Spleen (tissue), 11 donors: ENCODE results near the gene CASP6. TPM values are rescaled to one million over a fixed set of nuclear protein-coding genes. Genes with fewer than 3 reads are reported as not detected.
A peak's percentile ranks its signal among the peaks of the same experiment; 100 is the strongest.

Experiments
- DNase-seq: peaks from one replicate; pipeline ENCODE4 v3.0.0-alpha.2; 2020
- H3K27ac ChIP-seq, 8 donors: fragments of 200-600 bp; sonication (generic) in 7 of 8; 1 replicate in 4 of 8; 2 replicates in 4 of 8; pipeline versions ENCODE4 v1.5.0 to v1.8.0; 2016 to 2021; ENCODE audit warnings: inconsistent platforms in 4 of 8, mild to moderate bottlenecking in 4 of 8, moderate library complexity in 1 of 8
- H3K27me3 ChIP-seq, 7 donors: fragments of 200-600 bp; sonication (generic) in 6 of 7; replicated peaks in 1 of 7; 1 replicate in 4 of 7; 2 replicates in 3 of 7; pipeline versions ENCODE4 v1.5.0 to v1.8.0; 2016 to 2021; ENCODE audit warnings: inconsistent platforms in 3 of 7, mild to moderate bottlenecking in 1 of 7
- H3K36me3 ChIP-seq, 6 donors: fragments of 200-600 bp; sonication (generic) in 5 of 6; 1 replicate in 4 of 6; 2 replicates in 2 of 6; pipeline versions ENCODE4 v1.5.0 to v1.8.0; 2016 to 2021; ENCODE audit warnings: inconsistent platforms in 2 of 6
- H3K4me1 ChIP-seq, 6 donors: fragments of 200-600 bp; sonication (generic) in 5 of 6; 1 replicate in 3 of 6; 2 replicates in 3 of 6; pipeline versions ENCODE4 v1.5.0 to v1.8.0; 2016 to 2021; ENCODE audit warnings: inconsistent platforms in 3 of 6
- H3K4me3 ChIP-seq, 8 donors: fragments of 200-600 bp; sonication (generic) in 7 of 8; 1 replicate in 4 of 8; 2 replicates in 4 of 8; pipeline versions ENCODE4 v1.5.0 to v1.8.0; 2016 to 2021; ENCODE audit warnings: inconsistent platforms in 4 of 8, mild to moderate bottlenecking in 4 of 8, moderate library complexity in 2 of 8
- H3K9me3 ChIP-seq, 8 donors: fragments of 200-600 bp; sonication (generic) in 7 of 8; 1 replicate in 4 of 8; 2 replicates in 4 of 8; pipeline versions ENCODE4 v1.5.0 to v1.8.0; 2016 to 2021; ENCODE audit warnings: inconsistent platforms in 4 of 8
- CTCF ChIP-seq, 11 experiments: fragments of 200-600 bp in 7 of 11; fragments of 450-650 bp in 4 of 11; sonication (generic) in 4 of 11; IDR thresholded peaks in 8 of 11; conservative IDR thresholded peaks in 3 of 11; 1 replicate in 7 of 11; 2 replicates in 4 of 11; pipeline versions ENCODE4 v1.4.0 to v1.8.0; 2016 to 2021; ENCODE audit warnings: antibody characterized with exemption in 11 of 11, inconsistent platforms in 4 of 11, mild to moderate bottlenecking in 1 of 11
- POLR2A ChIP-seq, 3 donors: fragments of 450-650 bp; IDR thresholded peaks; one replicate each; pipeline ENCODE4 v1.5.1; 2017; ENCODE audit warnings: antibody characterized with exemption in 3 of 3, mild to moderate bottlenecking in 1 of 3
- POLR2AphosphoS5 ChIP-seq, 3 donors: sonication (generic); formaldehyde crosslinking; IDR thresholded peaks; one replicate each; pipeline ENCODE4 v1.5.1; 2017; ENCODE audit warnings: antibody characterized with exemption in 3 of 3
- WGBS, 5 donors: extraction: QIAGEN DNeasy Blood & Tissue Kit in 3 of 5; methylation state at CpG; one replicate each; pipeline versions ENCODE4 v1.1.5 to v1.1.7; 2013 to 2018; 5-methylcytosine and 5-hydroxymethylcytosine counted together
- intact Hi-C: fragments of 100-400 bp; cut with DNase I; formaldehyde crosslinking; loops from one replicate; pipeline ENCODE4 v1.15.0; 2023; ENCODE audit warnings: low total_unique reads
- polyA plus RNA-seq, 3 donors: library from polyadenylated mRNA; stranded (reverse); fragments of 200-250 nt; gene quantifications; one replicate each; pipeline ENCODE4 v1.2.1, GENCODE V29; 2013
- small RNA-seq, 4 donors: library from RNA; depleted of rRNA; stranded (forward); fragments of <200 nt; gene quantifications; one replicate each; pipeline ENCODE3, GENCODE V24; 2016
- total RNA-seq, 7 donors: library from RNA; depleted of rRNA in 3 of 7; stranded (reverse); fragments of >200 nt in 3 of 7; fragmentation: NEBNext Ultra II Directional in 4 of 7; extraction: Animal tissue kit (Norgen Biotek cat#: 25700) in 4 of 7; gene quantifications; one replicate each; pipeline versions ENCODE4 v1.1.0 to v1.2.1, GENCODE V29; 2016 to 2021
- donor health status: healthy with polysubstance abuse.
- donor health status: DM: no; HTN: no; CAD: no; lungs with moderate emphysema.
- donor health status: DM: no; HTN: no; CAD: no.
- donor health status: Bipolar disorder and iron deficiency.
- donor health status: healthy.
- donor health status: DM: no; HTN: no; CAD: no.
- donor health status: DM: yes; HTN: yes; CAD: no.

The CASP6 gene
- total and polyA plus RNA-seq, 10 donors, result 7.7 to 34.5 (median 14.6) TPM

GRCh38 chr4:109645874-109646710, 57.2 kb downstream of the CASP6 start:
- Histone ChIP-seq H3K9me3 (peaks cover 0 to 9% (median 9%) of the 10 kb centered on the region in 8 donors), H3K27ac (peak overlapping the region in 3 of 8 donors; percentile 19 to 76 (median 30)), H3K27me3 (no peaks in the 10 kb centered on the region), H3K4me3 (no peak overlapping the region), H3K4me1 (peaks cover 0 to 63% (median 10%) of the 10 kb centered on the region in 6 donors), H3K36me3 (no peaks in the 10 kb centered on the region)
- no peak for TF ChIP-seq POLR2AphosphoS5 (IDR thresholded peaks at IDR 0.05)
- no peak for TF ChIP-seq CTCF (IDR thresholded peaks at IDR 0.05 in 8 of 11, conservative IDR thresholded peaks at IDR 0.05 in 3 of 11)
- TF ChIP-seq POLR2A (IDR thresholded peaks at IDR 0.05), result no peak
- WGBS, 5 donors, result 84 to 88% (median 86%) methylated on average over 7 of the region's 7 CpGs
- intact Hi-C loops, result no loop called here
- DNase-seq, result no peak

GRCh38 chr4:109640644-109641043, 62.6 kb downstream of the CASP6 start:
- Histone ChIP-seq H3K4me1 (peaks cover 0 to 24% (median 0%) of the 10 kb centered on the region in 6 donors), H3K4me3 (no peak overlapping the region), H3K27ac (no peak overlapping the region), H3K9me3 (peaks cover 0 to 14% (median 0%) of the 10 kb centered on the region in 8 donors), H3K36me3 (no peaks in the 10 kb centered on the region), H3K27me3 (no peaks in the 10 kb centered on the region)
- TF ChIP-seq POLR2A (IDR thresholded peaks at IDR 0.05), result no peak
- no peak for TF ChIP-seq CTCF (IDR thresholded peaks at IDR 0.05 in 8 of 11, conservative IDR thresholded peaks at IDR 0.05 in 3 of 11)
- TF ChIP-seq POLR2AphosphoS5 (IDR thresholded peaks at IDR 0.05), result no peak
- 67 to 75% (median 69%) methylated on average over 2 of the region's 2 CpGs for WGBS, 5 donors
- DNase-seq, result no peak
- intact Hi-C loops, result no loop called here

Small RNA genes lying within 50 kb of the gene (small RNA-seq; reads per million reads assigned to genes)
- 0 to 0.35 (median 0) reads per million in 4 donors for gene HIGD1AP14

Other genes starting within 250 kb of the CASP6 start
- gene MCUB, start 143.2 kb downstream of the CASP6 start, total RNA-seq, result 10 to 100 TPM; 22.1 to 65.5 (median 29.2) TPM
- gene MCUB, start 143.2 kb downstream of the CASP6 start, polyA plus RNA-seq, result 10 to 100 TPM; 17.0 to 31.6 (median 22.7) TPM
- gene PLA2G12A, start 26.6 kb upstream of the CASP6 start, total RNA-seq, result 10 to 100 TPM; 13.5 to 21.4 (median 17.1) TPM
- gene PLA2G12A, start 26.6 kb upstream of the CASP6 start, polyA plus RNA-seq, result 1 to 10 TPM; 2.6 to 4.1 (median 3.3) TPM
- 10 to 100 TPM; 38.1 to 88.2 (median 66.1) TPM for gene CFI, start 98.6 kb upstream of the CASP6 start, total RNA-seq
- gene CFI, start 98.6 kb upstream of the CASP6 start, polyA plus RNA-seq, result 10 to 100 TPM in 2 of 3 donors, 1 to 10 TPM in 1; 9.8 to 21.7 (median 15.3) TPM
- gene GAR1, start 112.3 kb upstream of the CASP6 start, total RNA-seq, result 10 to 100 TPM in 5 of 7 donors, 1 to 10 TPM in 2; 4.3 to 13.2 (median 12.0) TPM
- gene GAR1, start 112.3 kb upstream of the CASP6 start, polyA plus RNA-seq, result 10 to 100 TPM; 23.3 to 29.2 (median 25.3) TPM
- gene RRH, start 124.5 kb upstream of the CASP6 start, total RNA-seq, result 1 to 10 TPM in 1 of 7 donors, under 1 TPM in 4, not detected in 2; 0.40 to 2.0 (median 0.57) TPM
- gene RRH, start 124.5 kb upstream of the CASP6 start, polyA plus RNA-seq, result under 1 TPM in 1 of 3 donors, not detected in 2; 0.03 TPM
- gene LRIT3, start 144.7 kb upstream of the CASP6 start, total RNA-seq, result under 1 TPM; 0.13 to 0.94 (median 0.27) TPM
- gene LRIT3, start 144.7 kb upstream of the CASP6 start, polyA plus RNA-seq, result under 1 TPM; 0.20 to 0.43 (median 0.29) TPM
- 1 to 10 TPM in 4 of 7 donors, under 1 TPM in 3; 0.54 to 2.5 (median 1.0) TPM for gene EGF, start 209.4 kb upstream of the CASP6 start, total RNA-seq
- gene EGF, start 209.4 kb upstream of the CASP6 start, polyA plus RNA-seq, result under 1 TPM in 2 of 3 donors, not detected in 1; 0.03 to 0.17 TPM